ENCODE results near the gene FOXQ1. TPM values are rescaled to one million over a fixed set of nuclear protein-coding genes. Genes with fewer than 3 reads are reported as not detected.

The FOXQ1 gene
- total RNA-seq, 1 donor from 2014 or later, result 0.39 TPM

GRCh38 chr6:1346558-1347091 is 34.7 kb downstream of the FOXQ1 start:
- Histone ChIP-seq H3K4me2 (ENCODE audit: low read length) (no peak overlapping the region), H3K9me3 (ENCODE audit: insufficient read depth, low read depth, low read length) (no peaks in the 10 kb centered on the region), H3K4me3 (ENCODE audit: insufficient read depth, low read depth, low read length) (no peak overlapping the region), H3K79me2 (ENCODE audit: insufficient read depth, low read length) (no peaks in the 10 kb centered on the region), H3K27me3 (ENCODE audit: insufficient read depth, low read length) (peaks cover 3% of the 10 kb centered on the region), H3K27ac (ENCODE audit: low read depth, low read length) (no peak overlapping the region), H3K4me1 (ENCODE audit: insufficient read depth, low read length) (no peaks in the 10 kb centered on the region), H4K20me1 (ENCODE audit: insufficient read depth, low read length) (no peaks in the 10 kb centered on the region), H2AFZ (ENCODE audit: low read depth, low read length) (no peak overlapping the region), H3K9ac (ENCODE audit: low read length) (no peak overlapping the region), H3K36me3 (ENCODE audit: insufficient read depth, low read length) (no peaks in the 10 kb centered on the region)
- DNase-seq (ENCODE audit: low read depth) (no peak), FAIRE-seq (no peak)
- H3K4me1 Mint-ChIP-seq (ENCODE audit: low read depth, unreplicated experiment), result no peaks in the 10 kb centered on the region
- H3K9me3 Mint-ChIP-seq (ENCODE audit: unreplicated experiment), result peaks cover 22% of the 10 kb centered on the region
- peaks cover 4% of the 10 kb centered on the region for H3K27me3 Mint-ChIP-seq (ENCODE audit: low read depth, unreplicated experiment)
- H3K4me3 Mint-ChIP-seq (ENCODE audit: unreplicated experiment), result no peak overlapping the region
- H3K27ac Mint-ChIP-seq (ENCODE audit: unreplicated experiment), result no peak overlapping the region
- TF ChIP-seq, protein P1, sequence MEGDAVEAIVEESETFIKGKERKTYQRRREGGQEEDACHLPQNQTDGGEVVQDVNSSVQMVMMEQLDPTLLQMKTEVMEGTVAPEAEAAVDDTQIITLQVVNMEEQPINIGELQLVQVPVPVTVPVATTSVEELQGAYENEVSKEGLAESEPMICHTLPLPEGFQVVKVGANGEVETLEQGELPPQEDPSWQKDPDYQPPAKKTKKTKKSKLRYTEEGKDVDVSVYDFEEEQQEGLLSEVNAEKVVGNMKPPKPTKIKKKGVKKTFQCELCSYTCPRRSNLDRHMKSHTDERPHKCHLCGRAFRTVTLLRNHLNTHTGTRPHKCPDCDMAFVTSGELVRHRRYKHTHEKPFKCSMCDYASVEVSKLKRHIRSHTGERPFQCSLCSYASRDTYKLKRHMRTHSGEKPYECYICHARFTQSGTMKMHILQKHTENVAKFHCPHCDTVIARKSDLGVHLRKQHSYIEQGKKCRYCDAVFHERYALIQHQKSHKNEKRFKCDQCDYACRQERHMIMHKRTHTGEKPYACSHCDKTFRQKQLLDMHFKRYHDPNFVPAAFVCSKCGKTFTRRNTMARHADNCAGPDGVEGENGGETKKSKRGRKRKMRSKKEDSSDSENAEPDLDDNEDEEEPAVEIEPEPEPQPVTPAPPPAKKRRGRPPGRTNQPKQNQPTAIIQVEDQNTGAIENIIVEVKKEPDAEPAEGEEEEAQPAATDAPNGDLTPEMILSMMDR (IDR thresholded peaks at IDR 0.05; ENCODE audit: insufficient read depth, low read depth, low read length), result no peak
- TF ChIP-seq EZH2 (IDR thresholded peaks at IDR 0.05; ENCODE audit: insufficient read depth, low read length), result no peak
- no peaks in the 10 kb centered on the region for H3K36me3 Mint-ChIP-seq (ENCODE audit: low read depth, unreplicated experiment)

DNA sequence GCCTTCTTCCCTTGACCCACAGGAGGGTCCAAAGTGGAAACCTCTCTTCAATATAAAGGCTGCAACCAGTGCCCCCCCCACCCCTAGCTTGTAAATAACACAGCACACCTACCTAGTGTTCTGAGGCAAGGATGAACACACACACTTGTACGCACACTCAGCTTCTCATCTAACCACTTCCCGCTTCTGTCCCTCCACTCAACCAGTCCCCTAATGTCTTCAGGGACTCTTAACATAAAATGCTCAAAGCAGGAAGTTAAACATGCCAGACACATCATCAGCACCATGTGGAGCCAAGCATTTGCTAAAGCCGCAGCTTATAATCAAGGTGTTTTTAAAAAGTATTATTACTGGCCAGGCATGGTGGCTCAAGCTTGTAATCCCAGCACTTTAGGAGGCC is 35.3 kb downstream of the FOXQ1 start:
- Histone ChIP-seq H4K20me1 (ENCODE audit: insufficient read depth, low read length) (no peaks in the 10 kb centered on the region), H3K9me3 (ENCODE audit: insufficient read depth, low read depth, low read length) (no peaks in the 10 kb centered on the region), H3K36me3 (ENCODE audit: insufficient read depth, low read length) (no peaks in the 10 kb centered on the region), H3K79me2 (ENCODE audit: insufficient read depth, low read length) (no peaks in the 10 kb centered on the region), H3K27me3 (ENCODE audit: insufficient read depth, low read length) (peaks cover 3% of the 10 kb centered on the region), H3K4me2 (ENCODE audit: low read length) (no peak overlapping the region), H3K4me1 (ENCODE audit: insufficient read depth, low read length) (no peaks in the 10 kb centered on the region), H3K27ac (ENCODE audit: low read depth, low read length) (no peak overlapping the region), H3K9ac (ENCODE audit: low read length) (no peak overlapping the region), H3K4me3 (ENCODE audit: insufficient read depth, low read depth, low read length) (no peak overlapping the region), H2AFZ (ENCODE audit: low read depth, low read length) (no peak overlapping the region)
- Mint-ChIP-seq H3K27me3 (ENCODE audit: low read depth, unreplicated experiment) (peaks cover 4% of the 10 kb centered on the region), H3K27ac (ENCODE audit: unreplicated experiment) (no peak overlapping the region), H3K4me1 (ENCODE audit: low read depth, unreplicated experiment) (no peaks in the 10 kb centered on the region), H3K36me3 (ENCODE audit: low read depth, unreplicated experiment) (no peaks in the 10 kb centered on the region), H3K9me3 (ENCODE audit: unreplicated experiment) (peaks cover 25% of the 10 kb centered on the region), H3K4me3 (ENCODE audit: unreplicated experiment) (no peak overlapping the region)
- DNase-seq (ENCODE audit: low read depth) (no peak), FAIRE-seq (no peak)
- TF ChIP-seq EZH2 (IDR thresholded peaks at IDR 0.05; ENCODE audit: insufficient read depth, low read length), result no peak
- TF ChIP-seq, protein P1 (IDR thresholded peaks at IDR 0.05; ENCODE audit: insufficient read depth, low read depth, low read length), result no peak

DNA sequence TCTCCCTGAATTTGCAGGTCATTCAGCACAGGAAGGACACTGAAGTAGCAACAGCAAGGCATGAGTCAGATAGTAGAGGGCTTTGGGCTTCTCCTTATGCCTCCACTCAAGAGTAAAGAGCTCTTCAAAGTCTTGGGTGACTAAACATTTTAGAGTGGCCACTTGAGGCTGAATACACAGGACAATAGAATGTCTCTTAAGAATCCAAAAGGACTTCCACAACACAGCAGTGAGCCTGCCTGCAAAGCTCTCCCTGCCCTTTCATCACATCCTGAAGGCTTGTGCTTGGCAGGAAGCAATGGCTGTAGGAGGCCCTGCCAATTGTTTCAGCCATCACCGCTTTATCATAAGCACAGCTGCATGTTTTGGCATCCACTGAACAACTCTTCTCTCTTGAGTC is 36.8 kb downstream of the FOXQ1 start:
- DNase-seq (ENCODE audit: low read depth) (peak; percentile 72), FAIRE-seq (no peak)
- Histone ChIP-seq H4K20me1 (ENCODE audit: insufficient read depth, low read length) (no peaks in the 10 kb centered on the region), H3K36me3 (ENCODE audit: insufficient read depth, low read length) (no peaks in the 10 kb centered on the region), H3K27me3 (ENCODE audit: insufficient read depth, low read length) (no peaks in the 10 kb centered on the region), H2AFZ (ENCODE audit: low read depth, low read length) (no peak overlapping the region), H3K79me2 (ENCODE audit: insufficient read depth, low read length) (no peaks in the 10 kb centered on the region), H3K4me1 (ENCODE audit: insufficient read depth, low read length) (no peaks in the 10 kb centered on the region), H3K4me2 (ENCODE audit: low read length) (no peak overlapping the region), H3K9ac (ENCODE audit: low read length) (no peak overlapping the region), H3K9me3 (ENCODE audit: insufficient read depth, low read depth, low read length) (no peaks in the 10 kb centered on the region), H3K4me3 (ENCODE audit: insufficient read depth, low read depth, low read length) (no peak overlapping the region), H3K27ac (ENCODE audit: low read depth, low read length) (no peak overlapping the region)
- TF ChIP-seq EZH2 (IDR thresholded peaks at IDR 0.05; ENCODE audit: insufficient read depth, low read length), result no peak
- TF ChIP-seq, protein P1 (IDR thresholded peaks at IDR 0.05; ENCODE audit: insufficient read depth, low read depth, low read length), result no peak
- Mint-ChIP-seq H3K9me3 (ENCODE audit: unreplicated experiment) (peaks cover 36% of the 10 kb centered on the region), H3K4me1 (ENCODE audit: low read depth, unreplicated experiment) (no peaks in the 10 kb centered on the region), H3K27me3 (ENCODE audit: low read depth, unreplicated experiment) (no peaks in the 10 kb centered on the region), H3K4me3 (ENCODE audit: unreplicated experiment) (no peak overlapping the region), H3K27ac (ENCODE audit: unreplicated experiment) (no peak overlapping the region), H3K36me3 (ENCODE audit: low read depth, unreplicated experiment) (peaks cover 2% of the 10 kb centered on the region)
